HEK293T (cell line): ENCODE results near the gene LCMT1.

Source experiments
- ARNT ChIP-seq: fragments of 450-650 bp; IDR thresholded peaks from 2 replicates; pipeline ENCODE4 v1.6.1; 2017; ENCODE audit warnings: mild to moderate bottlenecking
- BHLHE40 ChIP-seq: fragments of 450-650 bp; IDR thresholded peaks from 2 replicates; pipeline ENCODE4 v1.6.1; 2016; ENCODE audit warnings: mild to moderate bottlenecking, moderate library complexity, borderline replicate concordance
- ELF4 ChIP-seq: fragments of 450-650 bp; IDR thresholded peaks from 2 replicates; pipeline ENCODE4 v1.6.1; 2017; ENCODE audit warnings: antibody characterized with exemption
- FOXA1 ChIP-seq: fragments of 450-650 bp; IDR thresholded peaks from 2 replicates; pipeline ENCODE4 v1.6.1; 2016; ENCODE audit warnings: mild to moderate bottlenecking
- FOXK2 ChIP-seq: fragments of 450-650 bp; IDR thresholded peaks from 2 replicates; pipeline ENCODE4 v1.6.1; 2016; ENCODE audit warnings: mild to moderate bottlenecking
- FOXM1 ChIP-seq: fragments of 450-650 bp; IDR thresholded peaks from 2 replicates; pipeline ENCODE4 v1.6.1; 2017; ENCODE audit warnings: mild to moderate bottlenecking, borderline replicate concordance
- HDGF ChIP-seq: fragments of 450-650 bp; IDR thresholded peaks from 2 replicates; pipeline ENCODE4 v1.6.1; 2017; ENCODE audit warnings: antibody characterized with exemption, borderline replicate concordance
- L3MBTL2 ChIP-seq: fragments of 450-650 bp; conservative IDR thresholded peaks from 2 replicates; pipeline ENCODE4 v1.6.1; 2016; ENCODE audit warnings: mild to moderate bottlenecking
- LEF1 ChIP-seq: fragments of 450-650 bp; IDR thresholded peaks from 2 replicates; pipeline ENCODE4 v1.6.1; 2017; ENCODE audit warnings: mild to moderate bottlenecking, borderline replicate concordance
- NFRKB ChIP-seq: fragments of 450-650 bp; IDR thresholded peaks from 2 replicates; pipeline ENCODE4 v1.6.1; 2016; ENCODE audit warnings: mild to moderate bottlenecking, moderate library complexity
- PKNOX1 ChIP-seq: fragments of 450-650 bp; IDR thresholded peaks from 2 replicates; pipeline ENCODE4 v1.6.1; 2016
- SP1 ChIP-seq: fragments of 450-650 bp; IDR thresholded peaks from 2 replicates; pipeline ENCODE4 v1.6.1; 2017
- SUZ12 ChIP-seq: fragments of 450-650 bp; IDR thresholded peaks from 2 replicates; pipeline ENCODE4 v1.6.1; 2016; ENCODE audit warnings: mild to moderate bottlenecking
- TARDBP ChIP-seq: fragments of 450-650 bp; IDR thresholded peaks from 2 replicates; pipeline ENCODE4 v1.6.1; 2016

GRCh38 chr16:25141648-25142047 lies 30.1 kb downstream of the LCMT1 start:
- no peak for TF ChIP-seq SP1
- TF ChIP-seq ELF4 = no peak
- TF ChIP-seq TARDBP = no peak
- TF ChIP-seq ARNT = no peak
- no peak for TF ChIP-seq HDGF
- no peak for TF ChIP-seq LEF1
- no peak for TF ChIP-seq SUZ12
- TF ChIP-seq NFRKB = no peak
- TF ChIP-seq BHLHE40 = no peak
- TF ChIP-seq FOXA1 = no peak
- no peak for TF ChIP-seq L3MBTL2
- no peak for TF ChIP-seq PKNOX1
- TF ChIP-seq FOXM1 = no peak
- TF ChIP-seq FOXK2 = no peak
